AG04450 (cell line): ENCODE measurements around the gene COBL. TPM values are rescaled to one million over a fixed set of nuclear protein-coding genes. Genes with fewer than 3 reads are reported as not detected.

ENCODE experiments used
- CTCF ChIA-PET: fragments of 300-600, 350-600 bp; formaldehyde crosslinking; extraction: SDS; loops from one replicate; lab custom pipeline; 2022; ENCODE audit warnings: antibody characterized with exemption, inconsistent platforms; lab: Charles Lee
- POLR2A ChIA-PET: fragments of 350-600 bp; formaldehyde crosslinking; extraction: SDS; loops from one replicate; lab custom pipeline; 2021; ENCODE audit warnings: antibody characterized with exemption, inconsistent platforms; lab: Yijun Ruan, JAX
- DNase-seq: peaks from one replicate; pipeline ENCODE4 v3.0.0-alpha.2; 2011; ENCODE audit warnings: low read depth, low spot score
- H3K27ac ChIP-seq: one replicate; pipeline ENCODE4 v1.5.1; 2012; ENCODE audit warnings: low read depth, low read length, control low read depth
- H3K27me3 ChIP-seq: one replicate; pipeline ENCODE4 v1.6.0; 2012; ENCODE audit warnings: low read length; ENCODE audit not compliant: control insufficient read depth, insufficient read depth
- H3K4me3 ChIP-seq: 2 replicates; pipeline ENCODE4 v1.5.1; 2011; ENCODE audit warnings: mild to moderate bottlenecking, low read depth, low read length, control low read depth
- H3K9me3 ChIP-seq: 2 replicates; pipeline ENCODE4 v1.5.1; 2012; ENCODE audit warnings: low read length; ENCODE audit not compliant: control insufficient read depth, insufficient read depth
- CTCF ChIP-seq: IDR thresholded peaks from 2 replicates; pipeline ENCODE4 v1.5.1; 2011; ENCODE audit warnings: low read depth, low read length, control low read depth, inconsistent platforms
- polyA plus RNA-seq: library from polyadenylated mRNA; depleted of rRNA; stranded (reverse); fragments of >200 nt; gene quantifications from 2 replicates; pipeline ENCODE4 v1.2.3, GENCODE V29; 2011

Gene COBL
- polyA plus RNA-seq, 1 experiment: 0.06 TPM

DNA sequence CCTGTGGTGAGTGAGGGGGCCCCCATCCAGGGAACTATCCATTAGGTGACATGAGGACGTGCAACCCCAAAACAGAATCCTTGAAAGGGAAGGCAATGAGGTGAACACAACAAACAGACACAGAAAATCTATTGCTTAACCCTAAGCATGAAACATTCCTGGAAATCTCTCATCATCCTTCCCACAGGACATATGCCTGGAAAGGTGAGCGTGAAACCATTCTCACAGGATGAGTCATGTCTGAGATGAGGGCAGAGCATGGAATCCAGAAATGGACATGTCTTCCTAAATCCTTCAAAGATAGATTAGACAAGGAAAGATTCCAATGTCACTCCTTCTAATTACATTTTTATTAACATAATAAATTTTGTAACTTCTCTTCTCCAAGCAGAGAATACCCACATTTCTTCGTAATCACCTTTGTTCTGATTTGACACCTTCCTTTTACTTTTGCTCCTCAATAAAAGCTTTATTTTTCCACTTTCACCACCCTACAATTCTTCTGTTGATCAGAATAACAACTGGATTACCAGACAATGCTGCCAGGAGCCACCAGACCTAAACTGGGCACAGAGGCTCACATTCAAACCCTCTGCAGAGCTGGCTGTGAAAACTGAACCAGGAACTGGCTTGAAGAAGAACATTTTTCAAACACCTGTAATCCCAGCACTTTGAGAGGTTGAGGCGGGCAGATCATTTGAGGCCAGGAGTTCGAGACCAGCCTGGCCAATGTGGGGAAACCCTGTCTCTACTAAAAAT, 67.2 kb downstream of the COBL start:
- Histone ChIP-seq H3K4me3 (no peak overlapping the region), H3K27me3 (no peaks in the 10 kb centered on the region), H3K27ac (no peak overlapping the region), H3K9me3 (no peaks in the 10 kb centered on the region)
- CTCF ChIA-PET: no interaction called here
- no peak for DNase-seq
- POLR2A ChIA-PET: no interaction called here
- TF ChIP-seq CTCF: no peak

GRCh38 chr7:51246258-51247245, 70.1 kb downstream of the COBL start:
- H3K27me3 ChIP-seq: no peaks in the 10 kb centered on the region
- ChIA-PET POLR2A (no interaction called here), CTCF (no interaction called here)
- no peak overlapping the region for H3K4me3 ChIP-seq
- no peak overlapping the region for H3K27ac ChIP-seq
- H3K9me3 ChIP-seq: no peaks in the 10 kb centered on the region
- no peak for DNase-seq
- no peak for TF ChIP-seq CTCF

DNA sequence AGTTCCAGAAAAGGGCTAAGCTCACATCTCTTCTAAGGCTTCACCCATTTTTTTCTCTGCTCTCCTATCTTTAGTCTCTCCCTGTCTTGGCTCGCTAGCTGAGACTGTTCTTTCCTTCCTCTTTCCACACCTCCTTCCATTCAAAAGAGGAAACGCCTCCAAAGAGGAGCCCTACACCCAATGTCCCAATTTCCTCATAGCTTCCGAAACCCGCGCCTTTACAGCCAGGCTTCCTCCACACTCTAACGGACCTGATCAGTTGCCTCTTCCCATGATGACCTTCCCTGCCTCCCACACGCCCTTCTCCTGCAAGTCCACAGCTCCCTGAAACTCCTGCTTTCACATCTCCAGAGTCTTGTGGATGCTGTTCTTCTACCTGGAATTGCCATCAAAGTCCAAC, 71.7 kb downstream of the COBL start:
- Histone ChIP-seq H3K27me3 (no peaks in the 10 kb centered on the region), H3K4me3 (no peak overlapping the region), H3K9me3 (no peaks in the 10 kb centered on the region), H3K27ac (no peak overlapping the region)
- ChIA-PET CTCF (no interaction called here), POLR2A (no interaction called here)
- TF ChIP-seq CTCF: no peak
- DNase-seq: no peak

GRCh38 chr7:51244053-51244452, 72.6 kb downstream of the COBL start:
- POLR2A ChIA-PET: no interaction called here
- CTCF ChIA-PET: no interaction called here
- Histone ChIP-seq H3K9me3 (no peaks in the 10 kb centered on the region), H3K4me3 (no peak overlapping the region), H3K27ac (no peak overlapping the region), H3K27me3 (no peaks in the 10 kb centered on the region)
- no peak for DNase-seq
- TF ChIP-seq CTCF: no peak

GRCh38 chr7:51243631-51244030, 73.0 kb downstream of the COBL start:
- H3K9me3 ChIP-seq: no peaks in the 10 kb centered on the region
- no peak for DNase-seq
- POLR2A ChIA-PET: no interaction called here
- no peak for TF ChIP-seq CTCF
- H3K27me3 ChIP-seq: no peaks in the 10 kb centered on the region
- H3K27ac ChIP-seq: no peak overlapping the region
- H3K4me3 ChIP-seq: no peak overlapping the region
- CTCF ChIA-PET: no interaction called here
